NCI-H1930 (cell line): ENCODE results near the gene CACNA1B.

Experiments
- DNase-seq, 2 experiments: peaks; one replicate each; lab custom pipeline; 2025; lab: John Stamatoyannopoulos, UW

The CACNA1B gene

DNA sequence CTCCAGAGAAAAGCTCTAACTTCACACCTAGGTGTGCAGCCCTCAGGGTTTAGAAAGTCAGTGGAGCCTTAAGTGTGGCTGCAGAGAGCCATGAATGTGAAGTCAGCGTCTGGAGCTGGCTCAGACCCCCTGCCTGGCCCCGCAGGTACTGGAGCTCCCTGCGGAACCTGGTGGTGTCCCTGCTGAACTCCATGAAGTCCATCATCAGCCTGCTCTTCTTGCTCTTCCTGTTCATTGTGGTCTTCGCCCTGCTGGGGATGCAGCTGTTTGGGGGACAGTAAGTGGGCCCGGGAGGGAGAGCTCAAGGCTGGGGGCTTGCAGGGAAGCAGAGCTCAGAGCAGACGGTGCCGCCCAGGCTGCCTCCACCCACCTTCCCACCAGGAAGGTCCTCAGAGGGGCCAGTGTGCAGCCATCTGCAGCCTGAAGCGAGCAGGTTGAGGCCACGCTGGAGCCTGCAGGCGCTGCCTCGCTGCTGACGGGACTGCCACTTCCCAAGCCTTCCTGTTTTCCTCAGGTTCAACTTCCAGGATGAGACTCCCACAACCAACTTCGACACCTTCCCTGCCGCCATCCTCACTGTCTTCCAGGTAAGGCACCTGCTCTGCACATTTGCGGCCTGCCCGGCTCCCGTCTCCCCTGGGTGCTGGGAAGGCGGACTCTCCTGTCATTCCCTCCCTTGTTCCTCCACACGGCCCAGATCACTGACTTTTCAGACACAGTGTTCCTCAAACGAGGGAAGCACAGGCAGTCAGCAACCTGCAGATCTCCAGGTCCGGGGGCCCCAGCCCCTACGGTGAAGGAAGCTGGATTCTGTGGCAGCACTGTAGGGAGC is 108.9 kb downstream of the CACNA1B start:
- DNase-seq = no peak

DNA sequence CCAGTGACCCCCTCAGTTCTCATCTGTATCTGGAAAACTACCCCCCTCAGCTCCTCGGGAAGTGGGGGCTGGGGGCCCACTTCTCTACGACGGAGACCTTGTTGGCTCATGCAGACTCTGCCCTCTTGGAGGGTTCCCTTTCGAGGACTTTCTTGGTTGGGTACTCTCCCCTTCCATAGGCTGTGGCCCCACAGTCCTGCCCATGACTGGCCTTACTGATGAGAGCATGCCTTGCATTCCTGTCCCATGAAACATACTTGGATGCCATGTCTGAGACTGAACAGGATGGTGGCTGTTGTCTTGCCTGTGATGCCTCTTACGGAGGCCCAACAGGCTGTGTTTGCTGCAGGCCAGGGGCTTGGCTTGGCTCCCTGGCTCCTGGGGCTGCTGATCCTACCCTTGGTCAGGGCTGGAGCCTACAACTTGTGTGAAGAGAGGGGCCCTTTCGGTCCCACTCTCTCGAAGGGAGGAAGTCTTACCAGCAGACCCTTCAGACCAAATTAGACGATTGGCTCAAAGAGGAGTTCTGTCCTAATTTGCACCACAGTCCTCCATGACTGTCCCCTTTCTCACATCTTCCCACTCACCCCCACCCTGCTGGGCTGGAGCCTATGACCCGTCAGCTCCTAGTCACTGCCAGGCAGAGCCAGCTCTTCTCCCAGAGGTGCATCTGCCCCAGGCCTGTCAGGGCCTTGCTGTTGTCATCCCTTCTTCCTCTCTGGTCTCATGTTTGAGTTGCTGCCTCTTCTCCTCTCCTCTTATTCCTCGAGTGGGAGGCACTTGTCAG is 109.9 kb downstream of the CACNA1B start:
- DNase-seq = no peak

DNA sequence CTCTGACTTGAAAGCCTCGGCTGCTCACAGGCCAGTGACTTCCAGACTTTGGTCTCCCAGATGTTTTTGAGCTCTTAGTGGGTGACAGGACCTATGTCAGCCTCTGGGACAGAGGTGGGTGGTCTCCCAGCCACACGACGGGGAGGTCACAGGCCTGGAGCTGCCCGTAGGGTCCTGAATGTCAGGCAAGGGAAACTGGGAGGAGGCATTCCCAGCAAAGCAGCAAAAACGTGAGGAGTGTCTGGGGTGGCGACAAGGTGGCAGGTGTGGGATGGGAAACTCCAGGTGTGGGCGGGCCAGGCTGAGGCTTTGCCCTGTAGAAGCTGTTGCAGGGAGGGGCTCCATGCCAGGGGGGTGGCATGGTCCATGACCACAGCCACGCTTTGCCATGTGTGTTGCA is 110.5 kb downstream of the CACNA1B start:
- DNase-seq = no peak

DNA sequence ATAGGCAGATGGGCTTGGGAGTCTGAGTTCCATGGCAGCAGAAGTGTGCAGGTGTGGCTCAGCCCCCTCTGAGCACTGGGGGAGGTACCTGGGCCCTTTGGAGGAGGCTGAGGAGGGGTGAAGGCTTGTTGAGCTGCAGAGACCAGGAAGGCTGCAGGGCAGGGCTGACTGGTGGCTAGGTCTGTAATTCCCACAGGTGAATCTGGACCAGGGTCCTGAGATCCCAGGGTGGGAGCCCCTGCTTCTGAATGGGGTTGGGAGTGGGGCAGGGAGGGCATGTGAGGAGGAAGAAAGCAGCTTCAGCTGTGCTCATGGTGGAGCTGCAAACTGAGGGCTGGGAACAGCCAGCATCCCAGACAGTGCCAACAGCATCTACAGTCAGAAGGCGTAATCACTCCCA is 111.1 kb downstream of the CACNA1B start:
- no peak for DNase-seq

DNA sequence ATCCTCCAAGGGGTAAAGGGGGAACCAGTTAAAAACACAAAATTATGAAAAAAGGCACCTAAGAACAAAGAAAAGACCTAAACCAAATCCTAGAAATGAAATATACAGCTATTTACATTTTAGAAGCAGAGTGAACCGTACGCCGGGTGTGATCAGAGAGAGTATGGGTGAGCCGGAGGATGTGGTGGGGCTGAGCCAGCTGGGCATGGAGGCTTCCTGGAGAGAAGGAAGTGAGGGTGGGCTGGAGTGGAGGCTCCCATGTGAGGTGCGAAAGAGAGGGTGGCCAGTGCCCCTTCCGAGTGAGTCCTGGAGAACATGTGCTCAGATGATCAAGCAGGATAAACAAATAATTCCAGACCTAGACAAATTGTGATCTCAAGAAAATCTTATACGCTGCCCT is 111.6 kb downstream of the CACNA1B start:
- no peak for DNase-seq

DNA sequence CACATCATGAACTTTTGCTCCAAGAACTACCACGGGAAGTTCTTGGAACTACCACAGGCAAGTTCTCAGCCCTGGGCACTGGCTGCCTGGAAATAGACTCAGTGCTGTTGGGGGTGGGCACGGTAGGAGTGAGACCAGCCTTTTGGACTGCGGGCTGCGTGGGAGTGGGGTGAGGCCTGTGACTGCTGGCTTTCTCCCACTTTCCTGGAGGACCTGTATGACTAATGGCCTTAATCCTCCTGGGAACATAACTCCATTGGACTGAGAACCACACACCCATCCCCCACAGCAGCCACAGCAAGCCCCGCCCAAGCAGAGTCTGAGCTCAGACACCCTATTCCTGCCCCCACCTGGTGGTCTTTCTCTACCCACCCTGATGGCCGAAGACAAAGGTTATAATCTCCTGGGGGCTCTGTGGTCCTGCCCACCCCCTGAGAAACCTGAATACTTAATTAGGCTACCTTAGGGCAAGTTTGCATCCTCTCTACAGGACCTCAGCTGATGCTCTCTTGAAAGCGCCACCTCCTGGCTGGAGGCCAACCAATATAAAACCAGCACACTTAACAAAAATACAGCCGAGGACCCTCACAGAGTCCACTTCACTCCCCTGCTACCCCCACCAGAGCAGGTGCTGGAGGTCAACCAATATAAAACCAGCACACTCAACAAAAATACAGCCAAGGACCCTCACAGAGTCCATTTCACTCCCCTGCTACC is 112.6 kb downstream of the CACNA1B start:
- DNase-seq = no peak

DNA sequence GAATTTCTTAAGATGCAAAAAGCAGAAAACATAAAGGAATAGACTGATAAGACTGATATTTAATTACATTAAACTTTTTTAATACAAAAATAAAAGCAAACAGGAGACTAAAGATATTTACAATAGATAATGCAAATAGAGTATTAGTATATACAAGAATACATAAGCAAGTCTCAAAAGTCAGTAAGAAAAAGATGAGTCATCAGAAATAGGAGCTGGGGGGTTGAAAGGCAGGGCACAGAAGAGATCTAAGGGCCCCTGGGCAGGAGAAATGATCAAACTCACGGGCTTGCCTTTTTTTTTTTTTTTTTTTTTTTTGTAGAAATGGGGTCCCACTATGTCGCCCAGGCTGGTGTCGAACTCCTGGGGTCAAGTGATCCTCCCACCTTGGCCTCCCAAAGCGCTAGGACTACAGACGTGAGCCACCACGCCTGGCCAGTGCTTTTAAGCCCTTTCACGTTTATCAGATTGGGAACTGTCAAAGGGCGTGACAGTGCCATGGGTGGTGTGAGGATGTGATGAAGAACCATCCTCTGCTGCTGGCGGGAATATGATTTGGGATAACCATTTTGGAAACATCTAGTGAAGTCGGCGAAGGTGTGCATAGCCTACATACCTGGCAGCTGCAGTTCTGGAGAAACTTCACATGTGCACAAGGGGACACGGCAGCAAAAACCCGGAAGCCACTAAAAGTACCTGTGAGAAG is 126.1 kb downstream of the CACNA1B start:
- no peak for DNase-seq

DNA sequence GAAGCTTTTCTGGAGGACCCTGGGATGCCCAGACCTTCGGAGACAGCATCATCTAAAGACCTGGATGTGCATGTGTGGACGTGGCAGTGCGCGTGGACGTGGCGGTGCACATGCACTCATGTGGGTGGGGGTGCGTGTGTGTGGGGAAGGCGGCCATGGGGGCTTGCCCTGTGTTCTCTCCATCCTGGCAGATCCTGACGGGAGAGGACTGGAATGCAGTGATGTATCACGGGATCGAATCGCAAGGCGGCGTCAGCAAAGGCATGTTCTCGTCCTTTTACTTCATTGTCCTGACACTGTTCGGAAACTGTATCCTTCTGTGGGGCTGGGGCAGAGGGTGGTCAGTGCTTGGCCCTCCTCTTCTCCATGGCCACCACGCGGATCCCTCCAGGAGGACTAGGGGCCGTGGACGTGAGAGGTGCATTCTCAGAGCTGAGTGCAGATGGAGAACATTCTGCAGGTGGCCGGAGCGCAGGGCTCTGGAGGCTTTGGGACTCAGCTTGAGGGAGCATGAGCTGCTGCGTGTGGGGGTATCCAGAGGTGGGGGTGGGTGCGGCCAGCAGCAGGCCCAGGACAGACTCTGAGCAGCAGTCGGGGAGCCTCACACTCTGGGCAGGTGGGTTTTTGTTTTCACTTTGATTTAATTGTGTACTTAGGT is 129.1 kb downstream of the CACNA1B start:
- no peak for DNase-seq

DNA sequence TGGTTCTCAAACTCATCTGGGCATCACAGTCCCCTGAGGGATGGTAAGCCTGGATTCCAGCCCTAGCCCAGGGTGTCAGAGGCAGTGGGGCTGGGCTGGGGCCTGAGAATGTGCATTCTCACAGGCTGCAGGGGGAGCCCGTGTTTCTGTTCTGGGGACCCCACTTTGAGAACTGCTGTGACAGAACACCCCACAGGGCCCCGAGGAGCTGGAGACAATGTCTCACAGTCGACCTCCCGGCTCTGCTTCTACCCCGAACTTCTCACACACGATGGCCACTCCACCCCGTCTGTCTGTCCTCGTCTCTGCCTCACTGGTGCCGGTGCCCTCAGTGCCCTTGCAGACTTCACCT is 130.0 kb downstream of the CACNA1B start:
- DNase-seq = no peak

DNA sequence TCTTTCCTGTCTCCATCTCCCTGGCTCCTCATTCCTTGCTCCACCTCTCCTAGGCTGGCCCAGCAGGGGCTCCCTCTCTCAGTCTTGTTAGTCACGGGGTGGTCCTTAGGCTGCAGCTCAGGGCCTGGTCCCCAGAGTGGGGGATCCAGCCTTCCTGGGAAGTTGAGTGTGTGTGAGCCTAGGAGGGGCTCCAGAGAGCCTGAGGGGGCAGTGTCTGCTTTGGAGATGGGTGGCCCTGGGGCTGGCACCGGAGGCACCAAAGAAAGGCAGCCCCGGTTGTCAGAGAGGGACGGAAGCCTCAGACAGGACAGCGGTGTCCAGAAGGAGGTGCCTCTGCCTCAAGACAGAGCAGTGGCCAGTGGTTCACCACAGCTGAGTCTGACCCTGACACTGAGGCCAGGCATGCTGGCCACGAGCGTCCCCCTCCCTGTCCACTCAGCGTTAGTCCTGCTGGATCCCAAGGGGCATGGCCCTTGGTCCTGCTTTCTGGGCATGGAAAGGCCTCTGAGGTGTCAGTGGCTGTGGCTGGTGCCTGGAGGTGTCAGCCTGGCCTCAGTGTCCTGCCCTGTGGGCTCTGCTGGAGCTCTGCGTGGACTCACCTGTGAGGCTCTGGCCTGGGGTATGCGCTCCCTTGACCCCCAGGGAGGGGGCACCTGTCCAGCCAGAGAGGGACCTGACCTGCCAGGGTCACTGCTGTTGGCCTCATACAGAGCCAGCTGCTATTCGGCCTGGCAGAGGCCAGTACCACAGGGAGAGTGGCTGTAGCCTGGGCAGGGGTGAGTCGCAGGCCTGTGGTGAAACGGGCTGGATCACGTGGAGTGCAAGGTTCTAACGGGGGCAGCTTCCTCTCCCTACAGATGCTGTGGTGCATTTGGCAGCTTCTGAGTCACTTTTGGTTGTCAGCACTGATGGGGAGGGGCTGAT is 130.6 kb downstream of the CACNA1B start:
- DNase-seq = no peak

DNA sequence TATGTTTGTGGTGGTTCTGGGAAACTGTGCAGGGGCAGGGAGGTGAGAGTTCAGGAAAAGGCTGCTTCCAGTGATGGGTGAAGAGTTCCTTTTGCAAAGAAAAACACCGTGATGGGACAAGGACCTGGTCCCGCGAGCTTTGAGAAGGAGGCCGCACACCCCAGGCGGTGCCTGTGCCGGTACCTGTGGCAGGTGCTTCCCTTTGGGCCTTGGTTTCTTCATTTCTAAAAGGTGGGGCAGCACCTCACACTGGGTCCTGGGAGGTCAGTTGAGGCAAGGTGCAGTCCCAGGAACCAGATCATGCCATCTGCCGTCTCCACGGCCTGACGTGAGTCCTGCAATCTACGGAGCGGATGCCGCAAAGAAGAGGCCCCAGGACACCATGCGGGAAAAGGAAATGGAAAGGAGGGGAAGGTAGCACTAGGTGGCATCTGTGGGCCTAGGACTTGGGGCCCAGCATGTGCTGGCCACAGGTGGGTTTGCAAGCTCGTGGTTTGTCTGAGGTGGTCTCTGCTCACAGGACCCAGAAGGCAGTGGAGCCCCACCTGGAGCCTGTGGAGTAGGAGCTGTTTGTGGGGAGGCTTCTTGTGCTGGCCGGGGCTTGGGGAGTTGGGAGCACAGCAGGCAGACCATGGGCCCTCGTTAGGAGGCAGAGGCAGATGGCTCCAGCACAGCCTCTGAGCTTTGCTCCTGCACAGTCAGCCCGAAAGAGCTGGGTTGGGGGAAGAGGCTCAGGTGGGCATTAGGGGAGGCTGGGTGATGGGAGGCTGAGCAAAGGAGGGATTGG is 131.6 kb downstream of the CACNA1B start:
- no peak for DNase-seq

DNA sequence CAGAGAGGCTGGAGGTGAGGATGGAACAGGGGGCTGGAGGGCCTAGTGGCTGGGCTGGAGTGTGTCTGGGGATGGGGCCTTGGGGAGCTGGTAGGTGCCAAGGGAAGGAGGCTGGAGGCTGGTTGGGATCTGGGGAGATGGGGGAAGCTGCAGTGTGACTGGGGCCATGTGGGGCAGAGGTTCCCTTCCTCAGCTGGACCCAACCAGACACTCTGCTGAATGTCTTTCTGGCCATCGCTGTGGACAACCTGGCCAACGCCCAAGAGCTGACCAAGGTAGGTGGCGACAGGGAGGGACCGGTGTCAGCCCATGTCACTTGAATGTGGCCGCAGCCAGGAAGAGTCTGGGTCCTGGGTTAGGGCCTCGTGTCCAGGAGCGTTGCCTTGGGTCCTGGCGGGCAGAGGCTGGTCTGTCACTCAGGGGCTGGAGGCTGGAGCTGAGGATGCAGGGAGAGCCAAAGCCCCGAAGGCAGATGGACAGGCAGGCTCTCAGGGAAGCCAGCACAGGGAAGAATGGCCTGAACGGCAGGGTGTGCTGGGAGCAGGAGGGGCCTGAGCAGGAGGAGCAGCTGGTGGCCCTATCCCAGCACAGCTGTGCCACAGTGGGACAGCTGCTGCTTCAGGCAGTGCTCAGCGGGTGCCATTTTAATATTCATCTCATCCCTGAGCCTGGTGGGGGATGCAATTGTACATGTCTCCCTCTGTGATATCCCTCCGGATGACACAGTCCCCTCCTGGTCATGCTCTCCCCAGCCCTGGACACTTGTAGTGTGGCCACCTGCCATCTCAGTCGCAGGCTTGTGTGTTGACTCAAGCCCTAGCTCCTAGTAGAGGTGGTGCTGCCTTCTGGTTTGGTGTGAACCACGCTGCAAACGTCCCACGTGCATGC is 132.5 kb downstream of the CACNA1B start:
- no peak for DNase-seq

DNA sequence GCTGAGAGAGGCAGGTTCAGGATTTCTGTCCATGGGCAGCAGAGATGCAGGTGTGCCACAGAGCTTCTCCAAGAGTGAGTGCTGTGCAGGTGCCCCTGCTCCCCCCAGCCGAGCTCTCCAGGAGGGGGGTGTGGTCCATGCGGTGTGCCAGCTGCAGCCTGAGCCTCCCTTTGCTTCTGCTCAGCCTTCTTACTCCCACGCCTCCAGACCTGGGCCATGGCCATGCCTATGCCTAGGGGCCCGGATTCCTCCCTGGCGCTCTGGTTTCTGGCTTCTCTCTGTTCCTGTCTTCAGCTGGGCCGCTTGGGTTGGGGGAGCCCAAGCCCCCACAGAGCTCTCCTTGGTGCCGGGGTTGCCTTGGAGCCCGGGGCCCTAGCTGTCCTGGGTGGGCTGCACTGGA is 133.3 kb downstream of the CACNA1B start:
- DNase-seq = no peak

DNA sequence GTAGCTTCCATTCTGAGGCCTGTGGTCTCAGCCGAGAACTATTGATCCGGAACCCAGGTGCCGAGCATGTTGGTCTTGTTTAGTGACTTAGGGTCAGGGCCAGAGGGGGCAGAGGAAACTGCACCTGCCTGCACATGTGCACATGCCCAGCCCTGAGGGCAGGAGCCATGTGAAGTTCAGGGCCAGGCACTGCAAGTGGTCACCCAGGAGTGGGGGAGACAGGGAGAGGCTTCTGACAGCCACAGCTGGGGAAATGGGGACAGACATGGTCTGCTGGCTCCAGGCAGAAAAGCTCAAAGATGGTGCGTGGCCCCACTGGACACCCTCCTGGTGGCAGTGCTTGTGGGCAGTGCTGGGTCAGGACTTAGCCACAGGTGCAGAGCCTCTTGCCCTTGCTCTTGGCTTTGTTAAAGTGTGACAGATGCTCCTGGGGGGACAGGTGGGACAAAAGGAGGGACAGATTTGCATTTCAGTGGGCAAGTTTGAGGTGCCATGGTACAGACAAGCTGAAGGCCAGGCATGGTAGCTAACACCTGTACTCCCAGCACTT is 134.4 kb downstream of the CACNA1B start:
- DNase-seq = no peak

DNA sequence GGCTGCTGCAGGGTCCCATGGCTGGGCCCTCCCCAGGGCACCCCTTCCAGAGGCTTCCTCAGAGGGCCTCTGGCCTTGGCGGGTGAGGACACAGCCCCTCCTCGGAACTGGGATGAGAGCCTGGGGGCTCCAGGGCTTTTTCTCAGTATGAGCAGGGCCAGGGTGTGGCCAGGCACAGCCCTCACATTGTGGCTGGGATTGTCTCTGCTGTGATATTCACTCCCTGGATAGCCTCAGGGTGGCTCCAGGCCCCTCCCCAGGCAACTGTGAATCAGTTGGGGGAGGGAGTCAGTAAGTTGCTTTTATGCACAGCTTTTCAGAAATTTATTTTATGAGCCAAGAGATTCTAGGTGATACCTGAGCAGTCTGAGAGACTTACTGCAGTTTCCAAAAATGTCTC is 135.7 kb downstream of the CACNA1B start:
- no peak for DNase-seq

DNA sequence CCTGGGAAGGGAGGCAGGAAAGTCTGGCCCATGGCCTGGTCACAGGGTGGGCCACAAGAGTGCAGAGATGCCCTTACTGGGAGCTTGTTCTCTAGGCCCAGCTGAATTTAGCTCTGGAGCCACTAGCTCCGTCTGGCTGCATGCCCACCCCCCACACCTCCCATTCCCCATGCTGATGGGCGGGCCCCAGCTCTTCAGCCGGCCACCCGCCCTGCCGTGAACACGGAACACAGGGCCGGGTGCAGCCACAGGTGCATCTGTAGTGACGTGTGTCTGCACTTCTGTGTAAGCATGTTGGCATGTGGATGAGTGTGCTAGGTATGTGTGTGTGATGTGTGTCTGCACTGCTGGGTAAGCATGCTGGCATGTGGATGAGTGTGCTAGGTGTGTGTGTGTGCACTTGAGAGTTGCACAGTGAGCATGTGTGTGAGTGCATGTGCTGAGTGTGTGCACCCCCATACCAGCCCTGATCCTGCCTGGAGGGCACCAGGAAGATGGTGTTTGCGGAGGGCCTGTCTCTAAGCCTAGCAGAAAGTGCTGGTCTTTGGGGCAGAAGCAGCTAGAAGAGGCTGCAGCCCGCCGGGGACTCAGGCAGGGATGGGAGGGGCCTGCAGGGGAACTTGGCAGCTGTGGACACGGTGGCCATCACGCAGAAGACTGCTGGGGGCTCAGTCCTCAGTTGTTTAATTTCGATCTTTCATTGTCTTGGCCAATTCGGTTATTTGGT is 136.4 kb downstream of the CACNA1B start:
- no peak for DNase-seq

DNA sequence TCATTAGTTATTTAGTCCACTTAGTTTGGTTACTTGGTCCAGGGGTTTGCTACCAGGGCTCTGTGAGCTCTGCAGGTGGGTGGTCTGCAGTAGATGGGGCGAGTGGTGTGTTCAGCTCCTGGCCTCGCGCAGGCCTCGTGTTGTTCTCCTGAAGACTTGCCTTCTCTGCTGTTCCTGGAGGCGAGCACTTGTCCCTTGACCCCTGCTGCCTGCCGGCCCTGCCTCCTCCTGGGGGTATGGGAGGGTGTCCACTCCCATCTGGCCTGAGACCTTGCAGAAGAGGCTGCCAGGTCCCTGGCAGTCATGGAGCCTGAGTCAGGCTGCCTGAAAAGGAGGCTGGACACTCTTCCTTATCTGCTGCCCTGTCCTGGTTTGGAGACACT is 137.0 kb downstream of the CACNA1B start:
- DNase-seq = no peak
